ENCODE data around the gene DIABLO. TPM values are rescaled to one million over a fixed set of nuclear protein-coding genes. Genes with fewer than 3 reads are reported as not detected.
A peak's percentile ranks its signal among the peaks of the same experiment; 100 is the strongest.

Gene DIABLO
- polyA plus RNA-seq, 4 donors: 54.0 to 68.4 (median 57.8) TPM

- 44 to 61% (median 55%) methylated on average over 22 of the region's 22 CpGs for WGBS, 3 donors
- Histone ChIP-seq H3K27me3 (ENCODE audit: control insufficient read depth in 3 of 3, insufficient read depth in 3 of 3, low read length in 3 of 3) (no peaks in the 10 kb centered on the region), H3K27ac (ENCODE audit: low read depth in 1 of 3, low read length in 2 of 3) (no peak overlapping the region), H3K9me3 (ENCODE audit: control insufficient read depth in 2 of 2, insufficient read depth in 1 of 2, low read depth in 1 of 2, low read length in 1 of 2) (no peaks in the 10 kb centered on the region), H3K4me1 (ENCODE audit: control insufficient read depth in 3 of 3, insufficient read depth in 2 of 3, low read depth in 1 of 3, low read length in 2 of 3) (peaks cover 0 to 5% (median 0%) of the 10 kb centered on the region in 3 donors), H3K36me3 (ENCODE audit: control insufficient read depth in 3 of 3, insufficient read depth in 2 of 3, low read depth in 1 of 3, low read length in 3 of 3) (no peaks in the 10 kb centered on the region), H3K4me3 (ENCODE audit: low read depth in 1 of 3, low read length in 3 of 3) (no peak overlapping the region)
- FAIRE-seq: no peak
- DNase-seq: no peak
These were observed 59.2 kb downstream of the DIABLO start for GRCh38 chr12:122166422-122167349.

GRCh38 chr12:122162976-122163375 is 62.9 kb downstream of the DIABLO start:
- Histone ChIP-seq H3K36me3 (ENCODE audit: control insufficient read depth in 3 of 3, insufficient read depth in 2 of 3, low read depth in 1 of 3, low read length in 3 of 3) (no peaks in the 10 kb centered on the region), H3K27ac (ENCODE audit: low read depth in 1 of 3, low read length in 2 of 3) (no peak overlapping the region), H3K9me3 (ENCODE audit: control insufficient read depth in 2 of 2, insufficient read depth in 1 of 2, low read depth in 1 of 2, low read length in 1 of 2) (no peaks in the 10 kb centered on the region), H3K27me3 (ENCODE audit: control insufficient read depth in 3 of 3, insufficient read depth in 3 of 3, low read length in 3 of 3) (no peaks in the 10 kb centered on the region), H3K4me3 (ENCODE audit: low read depth in 1 of 3, low read length in 3 of 3) (no peak overlapping the region), H3K4me1 (ENCODE audit: control insufficient read depth in 3 of 3, insufficient read depth in 2 of 3, low read depth in 1 of 3, low read length in 2 of 3) (peaks cover 0 to 5% (median 0%) of the 10 kb centered on the region in 3 donors)
- DNase-seq: no peak
- 78 to 93% (median 79%) methylated on average over 3 of the region's 3 CpGs for WGBS, 3 donors
- FAIRE-seq: no peak

DNA sequence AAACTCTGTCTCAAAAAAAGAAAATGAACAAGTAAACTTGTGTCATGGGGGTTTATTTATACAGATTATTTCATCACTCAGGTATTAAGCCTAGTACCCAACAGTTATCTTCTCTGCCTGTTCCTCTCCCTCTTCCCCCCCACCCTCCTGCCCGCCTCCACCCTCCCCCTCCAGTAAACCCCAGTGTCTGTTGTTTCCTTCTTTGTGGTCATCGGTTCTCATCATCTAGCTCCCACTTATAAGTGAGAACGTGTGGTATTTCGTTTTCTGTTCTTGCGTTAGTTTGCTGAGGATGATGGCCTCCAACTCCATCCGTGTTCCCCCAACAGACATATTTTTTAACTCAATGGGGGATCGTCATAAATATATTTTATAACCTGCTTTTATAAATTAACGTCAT is 64.2 kb downstream of the DIABLO start:
- H3K4me3 ChIP-seq (ENCODE audit: low read depth in 1 of 3, low read length in 3 of 3): no peak overlapping the region
- no peaks in the 10 kb centered on the region for H3K4me1 ChIP-seq (ENCODE audit: control insufficient read depth in 3 of 3, insufficient read depth in 2 of 3, low read depth in 1 of 3, low read length in 2 of 3)
- H3K27ac ChIP-seq (ENCODE audit: low read depth in 1 of 3, low read length in 2 of 3): no peak overlapping the region
- no peaks in the 10 kb centered on the region for H3K27me3 ChIP-seq (ENCODE audit: control insufficient read depth in 3 of 3, insufficient read depth in 3 of 3, low read length in 3 of 3)
- DNase-seq (peak in 1 of 2 donors; percentile 31), FAIRE-seq (no peak)
- WGBS, 3 donors: 54 to 85% (median 66%) methylated on average over 8 of the region's 8 CpGs
- H3K9me3 ChIP-seq (ENCODE audit: control insufficient read depth in 2 of 2, insufficient read depth in 1 of 2, low read depth in 1 of 2, low read length in 1 of 2): no peaks in the 10 kb centered on the region
- H3K36me3 ChIP-seq (ENCODE audit: control insufficient read depth in 3 of 3, insufficient read depth in 2 of 3, low read depth in 1 of 3, low read length in 3 of 3): no peaks in the 10 kb centered on the region

GRCh38 chr12:122160761-122161160 is 65.1 kb downstream of the DIABLO start:
- Histone ChIP-seq H3K36me3 (ENCODE audit: control insufficient read depth in 3 of 3, insufficient read depth in 2 of 3, low read depth in 1 of 3, low read length in 3 of 3) (no peaks in the 10 kb centered on the region), H3K9me3 (ENCODE audit: control insufficient read depth in 2 of 2, insufficient read depth in 1 of 2, low read depth in 1 of 2, low read length in 1 of 2) (no peaks in the 10 kb centered on the region), H3K27me3 (ENCODE audit: control insufficient read depth in 3 of 3, insufficient read depth in 3 of 3, low read length in 3 of 3) (no peaks in the 10 kb centered on the region), H3K27ac (ENCODE audit: low read depth in 1 of 3, low read length in 2 of 3) (no peak overlapping the region), H3K4me3 (ENCODE audit: low read depth in 1 of 3, low read length in 3 of 3) (no peak overlapping the region), H3K4me1 (ENCODE audit: control insufficient read depth in 3 of 3, insufficient read depth in 2 of 3, low read depth in 1 of 3, low read length in 2 of 3) (no peaks in the 10 kb centered on the region)
- WGBS, 3 donors: 88 to 93% (median 89%) methylated on average over 11 of the region's 11 CpGs
- FAIRE-seq: no peak
- DNase-seq: no peak

GRCh38 chr12:122159882-122160281 is 66.0 kb downstream of the DIABLO start:
- Histone ChIP-seq H3K27me3 (ENCODE audit: control insufficient read depth in 3 of 3, insufficient read depth in 3 of 3, low read length in 3 of 3) (no peaks in the 10 kb centered on the region), H3K27ac (ENCODE audit: low read depth in 1 of 3, low read length in 2 of 3) (no peak overlapping the region), H3K4me1 (ENCODE audit: control insufficient read depth in 3 of 3, insufficient read depth in 2 of 3, low read depth in 1 of 3, low read length in 2 of 3) (no peaks in the 10 kb centered on the region), H3K4me3 (ENCODE audit: low read depth in 1 of 3, low read length in 3 of 3) (no peak overlapping the region), H3K36me3 (ENCODE audit: control insufficient read depth in 3 of 3, insufficient read depth in 2 of 3, low read depth in 1 of 3, low read length in 3 of 3) (no peaks in the 10 kb centered on the region), H3K9me3 (ENCODE audit: control insufficient read depth in 2 of 2, insufficient read depth in 1 of 2, low read depth in 1 of 2, low read length in 1 of 2) (no peaks in the 10 kb centered on the region)
- no peak for FAIRE-seq
- DNase-seq: no peak
- WGBS, 3 donors: 64 to 72% (median 71%) methylated on average over 4 of the region's 4 CpGs

DNA sequence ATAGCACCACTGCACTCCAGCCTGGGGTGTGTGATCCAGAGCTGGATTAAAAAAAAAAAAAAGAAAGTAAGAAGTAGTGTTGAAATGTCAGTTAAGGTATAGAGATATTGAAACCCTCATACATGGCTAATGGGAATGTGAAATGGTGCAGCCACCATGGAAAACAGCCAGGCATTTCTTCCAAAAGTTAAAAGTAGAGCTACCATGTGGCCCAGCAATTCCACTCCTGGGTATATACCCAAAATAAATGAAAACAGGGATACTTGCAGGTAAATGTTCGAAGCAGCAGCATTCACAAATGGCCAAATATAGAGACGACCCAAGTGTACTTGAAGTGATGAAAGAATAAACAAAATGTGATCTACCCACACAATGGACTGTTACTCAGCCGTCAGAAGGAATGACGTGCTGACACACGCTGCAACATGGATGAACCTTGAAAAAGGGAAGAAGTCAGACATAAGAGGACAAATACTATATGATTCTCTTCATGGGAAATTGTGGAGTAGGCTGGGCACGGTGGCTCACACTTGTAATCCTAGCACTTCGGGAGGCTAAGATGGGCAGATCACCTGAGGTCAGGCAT is 67.1 kb downstream of the DIABLO start:
- Histone ChIP-seq H3K4me3 (ENCODE audit: low read depth in 1 of 3, low read length in 3 of 3) (no peak overlapping the region), H3K36me3 (ENCODE audit: control insufficient read depth in 3 of 3, insufficient read depth in 2 of 3, low read depth in 1 of 3, low read length in 3 of 3) (no peaks in the 10 kb centered on the region), H3K27ac (ENCODE audit: low read depth in 1 of 3, low read length in 2 of 3) (no peak overlapping the region), H3K27me3 (ENCODE audit: control insufficient read depth in 3 of 3, insufficient read depth in 3 of 3, low read length in 3 of 3) (no peaks in the 10 kb centered on the region), H3K4me1 (ENCODE audit: control insufficient read depth in 3 of 3, insufficient read depth in 2 of 3, low read depth in 1 of 3, low read length in 2 of 3) (no peaks in the 10 kb centered on the region), H3K9me3 (ENCODE audit: control insufficient read depth in 2 of 2, insufficient read depth in 1 of 2, low read depth in 1 of 2, low read length in 1 of 2) (no peaks in the 10 kb centered on the region)
- FAIRE-seq (no peak), DNase-seq (no peak)
- WGBS, 3 donors: 91 to 92% (median 91%) methylated on average over 7 of the region's 7 CpGs

Other genes starting within 250 kb of the DIABLO start
- gene BCL7A, start 204.2 kb downstream of the DIABLO start, polyA plus RNA-seq: 10 to 100 TPM in 1 of 4 donors, 1 to 10 TPM in 2, under 1 TPM in 1; 0.22 to 10.4 (median 3.4) TPM
- 10 to 100 TPM in 2 of 4 donors, 1 to 10 TPM in 2; 8.5 to 55.0 (median 30.5) TPM for gene MLXIP, start 147.3 kb downstream of the DIABLO start, polyA plus RNA-seq
- not detected for gene IL31, start 51.8 kb downstream of the DIABLO start, polyA plus RNA-seq
- 1 to 10 TPM in 1 of 4 donors, under 1 TPM in 1, not detected in 2; 0.27 to 1.1 TPM for gene LRRC43, start 42.9 kb downstream of the DIABLO start, polyA plus RNA-seq
- gene B3GNT4, start 22.3 kb downstream of the DIABLO start, polyA plus RNA-seq: under 1 TPM; 0.27 to 0.99 (median 0.57) TPM
- gene VPS33A, start 40.4 kb upstream of the DIABLO start, polyA plus RNA-seq: 10 to 100 TPM in 3 of 4 donors, 1 to 10 TPM in 1; 9.4 to 19.6 (median 16.6) TPM
- gene CLIP1, start 196.6 kb upstream of the DIABLO start, polyA plus RNA-seq: 10 to 100 TPM; 16.1 to 34.9 (median 19.7) TPM

Measured in small intestine (tissue), 7 donors.